MCF 10A (cell line): ENCODE results near the gene PTPRCAP. TPM values are rescaled to one million over a fixed set of nuclear protein-coding genes. Genes with fewer than 3 reads are reported as not detected.

Experiments used
- BruUV-seq: library from RNA; stranded (reverse); fragments of 400-500 nt; replicated peaks from 2 replicates; lab custom pipeline; 2021; lab: Mats Ljungman, UMichigan
- CTCF ChIA-PET: fragments of 300-600 bp; sonication (Branson Sonifier 250); formaldehyde crosslinking; extraction: SDS; loops from one replicate; lab custom pipeline; 2021; ENCODE audit warnings: antibody characterized with exemption, inconsistent platforms; lab: Yijun Ruan, JAX
- POLR2A ChIA-PET: fragments of 300-600, 350-650 bp; sonication (Branson Sonifier 250); formaldehyde crosslinking; extraction: SDS; loops from one replicate; lab custom pipeline; 2020; ENCODE audit warnings: antibody characterized with exemption, inconsistent platforms; lab: Yijun Ruan, JAX
- DNase-seq: peaks from one replicate; pipeline ENCODE4 v3.0.0-alpha.2; 2018; ENCODE audit not compliant: unreplicated experiment
- H3K27ac Mint-ChIP-seq: one replicate; pipeline ENCODE4 v1.8.0; 2022; ENCODE audit warnings: mild to moderate bottlenecking, low read depth, mixed read lengths; ENCODE audit not compliant: unreplicated experiment
- H3K27me3 Mint-ChIP-seq: one replicate; pipeline ENCODE4 v1.8.0; 2022; ENCODE audit warnings: mixed read lengths; ENCODE audit not compliant: insufficient read depth, unreplicated experiment
- H3K36me3 Mint-ChIP-seq: one replicate; pipeline ENCODE4 v1.8.0; 2022; ENCODE audit warnings: mild to moderate bottlenecking, moderate library complexity, mixed read lengths; ENCODE audit not compliant: insufficient read depth, unreplicated experiment
- H3K4me1 Mint-ChIP-seq: one replicate; pipeline ENCODE4 v1.8.0; 2022; ENCODE audit warnings: mixed read lengths; ENCODE audit not compliant: insufficient read depth, unreplicated experiment
- H3K4me3 Mint-ChIP-seq: one replicate; pipeline ENCODE4 v1.8.0; 2022; ENCODE audit warnings: mild to moderate bottlenecking, moderate library complexity, mixed read lengths; ENCODE audit not compliant: unreplicated experiment
- H3K9me3 Mint-ChIP-seq: one replicate; pipeline ENCODE4 v1.8.0; 2022; ENCODE audit warnings: mixed read lengths; ENCODE audit not compliant: unreplicated experiment
- CTCF ChIP-seq: fragments of 200-600 bp; IDR thresholded peaks from one replicate; pipeline ENCODE4 v1.8.0; 2022; ENCODE audit warnings: antibody characterized with exemption, mild to moderate bottlenecking; ENCODE audit not compliant: unreplicated experiment
- intact Hi-C: fragments of 100-400 bp; cut with micrococcal nuclease; formaldehyde crosslinking; loops from 2 replicates; pipeline ENCODE4 v1.14.1; 2022
- total RNA-seq: library from RNA; stranded (reverse); gene quantifications from 2 replicates; pipeline ENCODE4 v1.2.3, GENCODE V29; 2022

PTPRCAP gene
- total RNA-seq, 1 experiment from 2014 or later, result 0.86 TPM

GRCh38 chr11:67396587-67397389 is 40.7 kb downstream of the PTPRCAP start:
- ChIA-PET CTCF (interaction anchor here (0.6 to 1.7 kb wide), 6 partner anchors 14 to 77 kb away, joined by 3 to 4 read pairs (median 4); partner anchors contain the start of gene CLCF1), POLR2A (interaction anchor here (0.8 kb wide), 1 partner anchor 72 kb away, joined by 4 read pairs; no protein-coding TSS in a partner anchor)
- no peak overlapping the region for H3K4me3 Mint-ChIP-seq
- H3K4me1 Mint-ChIP-seq, result peaks cover 10% of the 10 kb centered on the region
- no peak overlapping the region for H3K27ac Mint-ChIP-seq
- H3K9me3 Mint-ChIP-seq, result no peaks in the 10 kb centered on the region
- H3K27me3 Mint-ChIP-seq, result no peaks in the 10 kb centered on the region
- no TSS peak for BruUV-seq
- intact Hi-C loops, result no loop called here
- no peak for TF ChIP-seq CTCF
- no peak for DNase-seq
- H3K36me3 Mint-ChIP-seq, result peaks cover 47% of the 10 kb centered on the region

- no peak overlapping the region for H3K4me3 Mint-ChIP-seq
- peaks cover 52% of the 10 kb centered on the region for H3K36me3 Mint-ChIP-seq
- H3K4me1 Mint-ChIP-seq, result peaks cover 10% of the 10 kb centered on the region
- H3K27ac Mint-ChIP-seq, result no peak overlapping the region
- POLR2A ChIA-PET, result interaction anchor here (0.8 kb wide), 1 partner anchor 72 kb away, joined by 4 read pairs; no protein-coding TSS in a partner anchor
- no peak for TF ChIP-seq CTCF
- CTCF ChIA-PET, result interaction anchor here (0.7 to 1.7 kb wide), 4 partner anchors 13 to 45 kb away, joined by 3 to 4 read pairs (median 4); no protein-coding TSS in a partner anchor
- H3K27me3 Mint-ChIP-seq, result no peaks in the 10 kb centered on the region
- intact Hi-C loops, result no loop called here
- DNase-seq, result no peak
- no peaks in the 10 kb centered on the region for H3K9me3 Mint-ChIP-seq
- BruUV-seq, result no TSS peak
Measured at GRCh38 chr11:67396259-67396581, 41.3 kb downstream of the PTPRCAP start.

GRCh38 chr11:67395555-67396258 is 41.8 kb downstream of the PTPRCAP start:
- no peak for DNase-seq
- Mint-ChIP-seq H3K27ac (no peak overlapping the region), H3K27me3 (no peaks in the 10 kb centered on the region), H3K4me1 (peaks cover 10% of the 10 kb centered on the region), H3K9me3 (no peaks in the 10 kb centered on the region), H3K4me3 (no peak overlapping the region), H3K36me3 (peaks cover 51% of the 10 kb centered on the region)
- CTCF ChIA-PET, result interaction anchor here (0.9 to 1.7 kb wide), 3 partner anchors 13 to 39 kb away, joined by 4 read pairs; no protein-coding TSS in a partner anchor
- intact Hi-C loops, result no loop called here
- no peak for TF ChIP-seq CTCF
- no TSS peak for BruUV-seq
- POLR2A ChIA-PET, result interaction anchor here (0.8 kb wide), 2 partner anchors 33 to 73 kb away, joined by 3 to 4 read pairs; partner anchors contain the start of gene RPS6KB2

GRCh38 chr11:67393990-67394389 is 43.5 kb downstream of the PTPRCAP start:
- H3K27ac Mint-ChIP-seq, result no peak overlapping the region
- no peaks in the 10 kb centered on the region for H3K27me3 Mint-ChIP-seq
- ChIA-PET POLR2A (interaction anchor here (0.6 kb wide), 1 partner anchor 26 kb away, joined by 3 read pairs; no protein-coding TSS in a partner anchor), CTCF (no interaction called here)
- BruUV-seq, result no TSS peak
- H3K4me1 Mint-ChIP-seq, result peaks cover 15% of the 10 kb centered on the region
- intact Hi-C loops, result no loop called here
- TF ChIP-seq CTCF, result no peak
- no peak for DNase-seq
- peaks cover 46% of the 10 kb centered on the region for H3K36me3 Mint-ChIP-seq
- peak overlapping the region; percentile 35 for H3K4me3 Mint-ChIP-seq
- H3K9me3 Mint-ChIP-seq, result no peaks in the 10 kb centered on the region
